Measurements from ENCODE around the gene GAB3.
"Not testable (repeated sequence)": the region's sequence is repeated elsewhere in the genome, so short reads cannot be mapped to it uniquely, and the experiment has no call there.

Gene GAB3

GRCh38 chrX:154649503-154650220 is 101.2 kb downstream of the GAB3 start:
- 92% methylated on average over 22 of the region's 23 CpGs for WGBS (ENCODE audit: insufficient coverage)
- Histone ChIP-seq H3K4me3 (ENCODE audit: control insufficient read depth in 1 of 7, extremely low read depth in 1 of 7, insufficient read depth in 4 of 7, low read depth in 2 of 7, low read length in 6 of 7) (no peak overlapping the region), H3K4me1 (ENCODE audit: control extremely low read depth in 1 of 4, control insufficient read depth in 4 of 4, insufficient read depth in 4 of 4, low read length in 3 of 4) (peaks cover 0 to 4% (median 3%) of the 10 kb centered on the region in 4 experiments), H3K27me3 (replicated peaks in 2 of 5; ENCODE audit: control insufficient read depth in 4 of 5, insufficient read depth in 5 of 5, low read length in 4 of 5) (no peaks in the 10 kb centered on the region), H3K36me3 (ENCODE audit: control insufficient read depth in 4 of 4, insufficient read depth in 4 of 4, low read length in 3 of 4) (no peaks in the 10 kb centered on the region), H3K9me3 (ENCODE audit: control extremely low read depth in 1 of 5, control insufficient read depth in 4 of 5, insufficient read depth in 2 of 5, low read depth in 1 of 5, low read length in 4 of 5) (no peaks in the 10 kb centered on the region), H3K27ac (ENCODE audit: insufficient read depth in 1 of 2, low read depth in 1 of 2, low read length in 2 of 2, poor library complexity in 1 of 2, severe bottlenecking in 2 of 2) (no peak overlapping the region)
- DNase-seq: no peak
- ChIA-PET CTCF (no interaction called here), POLR2A (no interaction called here)

- ChIA-PET POLR2A (no interaction called here), CTCF (no interaction called here)
- 91% methylated on average over 7 of the region's 15 CpGs for WGBS (ENCODE audit: insufficient coverage)
- no peak overlapping the region for H3K27ac ChIP-seq (ENCODE audit: insufficient read depth in 1 of 2, low read depth in 1 of 2, low read length in 2 of 2, poor library complexity in 1 of 2, severe bottlenecking in 2 of 2)
- DNase-seq: no peak
- H3K27me3 ChIP-seq (replicated peaks in 2 of 5; ENCODE audit: control insufficient read depth in 4 of 5, insufficient read depth in 5 of 5, low read length in 4 of 5): no peaks in the 10 kb centered on the region
- H3K36me3 ChIP-seq (ENCODE audit: control insufficient read depth in 4 of 4, insufficient read depth in 4 of 4, low read length in 3 of 4): no peaks in the 10 kb centered on the region
- H3K9me3 ChIP-seq (ENCODE audit: control extremely low read depth in 1 of 5, control insufficient read depth in 4 of 5, insufficient read depth in 2 of 5, low read depth in 1 of 5, low read length in 4 of 5): no peaks in the 10 kb centered on the region
- peaks cover 0 to 4% (median 3%) of the 10 kb centered on the region in 4 experiments for H3K4me1 ChIP-seq (ENCODE audit: control extremely low read depth in 1 of 4, control insufficient read depth in 4 of 4, insufficient read depth in 4 of 4, low read length in 3 of 4)
- H3K4me3 ChIP-seq (ENCODE audit: control insufficient read depth in 1 of 7, extremely low read depth in 1 of 7, insufficient read depth in 4 of 7, low read depth in 2 of 7, low read length in 6 of 7): no peak overlapping the region
These were observed 101.9 kb downstream of the GAB3 start for GRCh38 chrX:154648931-154649330.

- POLR2A ChIA-PET; H3K4me3 ChIP-seq (ENCODE audit: control insufficient read depth in 1 of 7, extremely low read depth in 1 of 7, insufficient read depth in 4 of 7, low read depth in 2 of 7, low read length in 6 of 7); H3K27ac ChIP-seq (ENCODE audit: insufficient read depth in 1 of 2, low read depth in 1 of 2, low read length in 2 of 2, poor library complexity in 1 of 2, severe bottlenecking in 2 of 2); DNase-seq; H3K27me3 ChIP-seq (replicated peaks in 2 of 5; ENCODE audit: control insufficient read depth in 4 of 5, insufficient read depth in 5 of 5, low read length in 4 of 5); H3K9me3 ChIP-seq (ENCODE audit: control extremely low read depth in 1 of 5, control insufficient read depth in 4 of 5, insufficient read depth in 2 of 5, low read depth in 1 of 5, low read length in 4 of 5); H3K36me3 ChIP-seq (ENCODE audit: control insufficient read depth in 4 of 4, insufficient read depth in 4 of 4, low read length in 3 of 4); CTCF ChIA-PET; H3K4me1 ChIP-seq (ENCODE audit: control extremely low read depth in 1 of 4, control insufficient read depth in 4 of 4, insufficient read depth in 4 of 4, low read length in 3 of 4): not testable (repeated sequence)
- WGBS (ENCODE audit: insufficient coverage): no CpG with 5 or more reads among the region's 24 CpGs
These were observed 105.0 kb downstream of the GAB3 start for GRCh38 chrX:154645745-154646378.

GRCh38 chrX:154643708-154644107 is 107.2 kb downstream of the GAB3 start:
- H3K36me3 ChIP-seq (ENCODE audit: control insufficient read depth in 4 of 4, insufficient read depth in 4 of 4, low read length in 3 of 4); POLR2A ChIA-PET; H3K4me3 ChIP-seq (ENCODE audit: control insufficient read depth in 1 of 7, extremely low read depth in 1 of 7, insufficient read depth in 4 of 7, low read depth in 2 of 7, low read length in 6 of 7); H3K9me3 ChIP-seq (ENCODE audit: control extremely low read depth in 1 of 5, control insufficient read depth in 4 of 5, insufficient read depth in 2 of 5, low read depth in 1 of 5, low read length in 4 of 5); H3K4me1 ChIP-seq (ENCODE audit: control extremely low read depth in 1 of 4, control insufficient read depth in 4 of 4, insufficient read depth in 4 of 4, low read length in 3 of 4); H3K27ac ChIP-seq (ENCODE audit: insufficient read depth in 1 of 2, low read depth in 1 of 2, low read length in 2 of 2, poor library complexity in 1 of 2, severe bottlenecking in 2 of 2); H3K27me3 ChIP-seq (replicated peaks in 2 of 5; ENCODE audit: control insufficient read depth in 4 of 5, insufficient read depth in 5 of 5, low read length in 4 of 5); DNase-seq; CTCF ChIA-PET: not testable (repeated sequence)
- no CpG with 5 or more reads among the region's 31 CpGs for WGBS (ENCODE audit: insufficient coverage)

- H3K36me3 ChIP-seq (ENCODE audit: control insufficient read depth in 4 of 4, insufficient read depth in 4 of 4, low read length in 3 of 4); H3K4me3 ChIP-seq (ENCODE audit: control insufficient read depth in 1 of 7, extremely low read depth in 1 of 7, insufficient read depth in 4 of 7, low read depth in 2 of 7, low read length in 6 of 7); DNase-seq; CTCF ChIA-PET; H3K4me1 ChIP-seq (ENCODE audit: control extremely low read depth in 1 of 4, control insufficient read depth in 4 of 4, insufficient read depth in 4 of 4, low read length in 3 of 4); H3K27me3 ChIP-seq (replicated peaks in 2 of 5; ENCODE audit: control insufficient read depth in 4 of 5, insufficient read depth in 5 of 5, low read length in 4 of 5); H3K27ac ChIP-seq (ENCODE audit: insufficient read depth in 1 of 2, low read depth in 1 of 2, low read length in 2 of 2, poor library complexity in 1 of 2, severe bottlenecking in 2 of 2); POLR2A ChIA-PET; H3K9me3 ChIP-seq (ENCODE audit: control extremely low read depth in 1 of 5, control insufficient read depth in 4 of 5, insufficient read depth in 2 of 5, low read depth in 1 of 5, low read length in 4 of 5): not testable (repeated sequence)
- no CpG with 5 or more reads among the region's 10 CpGs for WGBS (ENCODE audit: insufficient coverage)
These were observed 109.1 kb downstream of the GAB3 start for GRCh38 chrX:154641740-154642139.

GRCh38 chrX:154633661-154634060 is 117.2 kb downstream of the GAB3 start:
- H3K27me3 ChIP-seq (replicated peaks in 2 of 5; ENCODE audit: control insufficient read depth in 4 of 5, insufficient read depth in 5 of 5, low read length in 4 of 5); CTCF ChIA-PET; DNase-seq; POLR2A ChIA-PET; H3K27ac ChIP-seq (ENCODE audit: insufficient read depth in 1 of 2, low read depth in 1 of 2, low read length in 2 of 2, poor library complexity in 1 of 2, severe bottlenecking in 2 of 2); H3K4me1 ChIP-seq (ENCODE audit: control extremely low read depth in 1 of 4, control insufficient read depth in 4 of 4, insufficient read depth in 4 of 4, low read length in 3 of 4); H3K9me3 ChIP-seq (ENCODE audit: control extremely low read depth in 1 of 5, control insufficient read depth in 4 of 5, insufficient read depth in 2 of 5, low read depth in 1 of 5, low read length in 4 of 5); H3K36me3 ChIP-seq (ENCODE audit: control insufficient read depth in 4 of 4, insufficient read depth in 4 of 4, low read length in 3 of 4); H3K4me3 ChIP-seq (ENCODE audit: control insufficient read depth in 1 of 7, extremely low read depth in 1 of 7, insufficient read depth in 4 of 7, low read depth in 2 of 7, low read length in 6 of 7): not testable (repeated sequence)
- WGBS (ENCODE audit: insufficient coverage): no CpG with 5 or more reads among the region's 11 CpGs

- CTCF ChIA-PET; H3K4me1 ChIP-seq (ENCODE audit: control extremely low read depth in 1 of 4, control insufficient read depth in 4 of 4, insufficient read depth in 4 of 4, low read length in 3 of 4); H3K27ac ChIP-seq (ENCODE audit: insufficient read depth in 1 of 2, low read depth in 1 of 2, low read length in 2 of 2, poor library complexity in 1 of 2, severe bottlenecking in 2 of 2); POLR2A ChIA-PET; H3K36me3 ChIP-seq (ENCODE audit: control insufficient read depth in 4 of 4, insufficient read depth in 4 of 4, low read length in 3 of 4); H3K27me3 ChIP-seq (replicated peaks in 2 of 5; ENCODE audit: control insufficient read depth in 4 of 5, insufficient read depth in 5 of 5, low read length in 4 of 5); DNase-seq; H3K9me3 ChIP-seq (ENCODE audit: control extremely low read depth in 1 of 5, control insufficient read depth in 4 of 5, insufficient read depth in 2 of 5, low read depth in 1 of 5, low read length in 4 of 5); H3K4me3 ChIP-seq (ENCODE audit: control insufficient read depth in 1 of 7, extremely low read depth in 1 of 7, insufficient read depth in 4 of 7, low read depth in 2 of 7, low read length in 6 of 7): not testable (repeated sequence)
- WGBS (ENCODE audit: insufficient coverage): no CpG with 5 or more reads among the region's 11 CpGs
These were observed 119.9 kb downstream of the GAB3 start for GRCh38 chrX:154630949-154631348.
